Trophoblast cell (in vitro differentiated cells and primary cell): ENCODE data around the gene IFITM10.

ENCODE experiments used
- DNase-seq, 2 donors: peaks; one replicate each; pipeline ENCODE4 v3.0.0-alpha.2; 2016
- H2AFZ ChIP-seq: 2 replicates; pipeline ENCODE4 v1.6.1; 2013; ENCODE audit warnings: low read length, moderate library complexity, mild to moderate bottlenecking; ENCODE audit not compliant: insufficient read depth, poor library complexity
- H2AK5ac ChIP-seq: 2 replicates; pipeline ENCODE4 v1.6.1; 2013; ENCODE audit warnings: mild to moderate bottlenecking, low read length
- H2BK120ac ChIP-seq: 2 replicates; pipeline ENCODE4 v1.6.1; 2013; ENCODE audit warnings: low read length, mild to moderate bottlenecking, moderate library complexity; ENCODE audit not compliant: insufficient read depth, poor library complexity
- H2BK12ac ChIP-seq: 2 replicates; pipeline ENCODE4 v1.6.1; 2013; ENCODE audit warnings: mild to moderate bottlenecking, low read length, moderate library complexity
- H2BK5ac ChIP-seq: 2 replicates; pipeline ENCODE4 v1.6.1; 2013; ENCODE audit warnings: low read length, low read depth, moderate library complexity, mild to moderate bottlenecking; ENCODE audit not compliant: poor library complexity
- H3K14ac ChIP-seq: 2 replicates; pipeline ENCODE4 v1.6.1; 2013; ENCODE audit warnings: mild to moderate bottlenecking, low read length
- H3K18ac ChIP-seq: 2 replicates; pipeline ENCODE4 v1.6.1; 2013; ENCODE audit warnings: mild to moderate bottlenecking, low read length
- H3K23ac ChIP-seq: 2 replicates; pipeline ENCODE4 v1.6.1; 2013; ENCODE audit warnings: low read length
- H3K27ac ChIP-seq: 2 replicates; pipeline ENCODE4 v1.5.1; 2013; ENCODE audit warnings: low read depth, mild to moderate bottlenecking, inconsistent platforms, low read length, moderate library complexity
- H3K27me3 ChIP-seq: 2 replicates; pipeline ENCODE4 v1.6.1; 2013; ENCODE audit warnings: inconsistent platforms, mild to moderate bottlenecking, low read length, moderate library complexity; ENCODE audit not compliant: insufficient read depth
- H3K36me3 ChIP-seq, 2 experiments: 1 replicate in 1 of 2; 2 replicates in 1 of 2; pipeline ENCODE4 v1.6.1; 2013; ENCODE audit warnings: low read length in 2 of 2, mild to moderate bottlenecking in 2 of 2, moderate library complexity in 1 of 2; ENCODE audit not compliant: insufficient read depth in 2 of 2, control insufficient read depth in 1 of 2
- H3K4ac ChIP-seq: 2 replicates; pipeline ENCODE4 v1.6.1; 2013; ENCODE audit warnings: low read depth, mild to moderate bottlenecking, low read length, moderate library complexity
- H3K4me1 ChIP-seq, 2 experiments: 1 replicate in 1 of 2; 2 replicates in 1 of 2; pipeline ENCODE4 v1.6.1; 2013; ENCODE audit warnings: low read length in 2 of 2, mild to moderate bottlenecking in 2 of 2, moderate library complexity in 1 of 2; ENCODE audit not compliant: insufficient read depth in 2 of 2, control insufficient read depth in 1 of 2
- H3K4me2 ChIP-seq: 2 replicates; pipeline ENCODE4 v1.6.1; 2013; ENCODE audit warnings: inconsistent platforms, mild to moderate bottlenecking, low read length, moderate library complexity
- H3K4me3 ChIP-seq: 2 replicates; pipeline ENCODE4 v1.5.1; 2013; ENCODE audit warnings: mild to moderate bottlenecking, low read depth, low read length, inconsistent platforms
- H3K79me1 ChIP-seq: one replicate; pipeline ENCODE4 v1.6.1; 2013; ENCODE audit warnings: low read length
- H3K79me2 ChIP-seq: 2 replicates; pipeline ENCODE4 v1.6.1; 2013; ENCODE audit warnings: low read length, mild to moderate bottlenecking; ENCODE audit not compliant: control insufficient read depth, insufficient read depth, poor library complexity
- H3K9ac ChIP-seq: 2 replicates; pipeline ENCODE4 v1.6.1; 2013; ENCODE audit warnings: mild to moderate bottlenecking, low read length
- H3K9me3 ChIP-seq: 2 replicates; pipeline ENCODE4 v1.6.1; 2013; ENCODE audit warnings: low read depth, mild to moderate bottlenecking, control low read depth, inconsistent platforms, low read length; ENCODE audit not compliant: insufficient read depth
- H4K12ac ChIP-seq: 2 replicates; pipeline ENCODE4 v1.6.1; 2013; ENCODE audit warnings: low read depth, mild to moderate bottlenecking, low read length, moderate library complexity
- H4K8ac ChIP-seq: 2 replicates; pipeline ENCODE4 v1.6.1; 2013; ENCODE audit warnings: low read depth, mild to moderate bottlenecking, low read length, moderate library complexity
- H4K91ac ChIP-seq: one replicate; pipeline ENCODE4 v1.6.1; 2013; ENCODE audit warnings: low read depth, mild to moderate bottlenecking, low read length, moderate library complexity
- WGBS: extraction: QIAGEN DNeasy Blood & Tissue Kit; methylation state at CpG from one replicate; pipeline ENCODE4 v1.1.7; 2013; ENCODE audit warnings: missing lambda C conversion rate; ENCODE audit not compliant: insufficient read length, insufficient coverage; ENCODE audit errors: extremely low coverage; 5-methylcytosine and 5-hydroxymethylcytosine counted together

IFITM10 gene

GRCh38 chr11:1778141-1778911, 27.9 kb upstream of the IFITM10 start:
- H3K27me3 ChIP-seq: no peaks in the 10 kb centered on the region
- no peak overlapping the region for H3K18ac ChIP-seq

DNA sequence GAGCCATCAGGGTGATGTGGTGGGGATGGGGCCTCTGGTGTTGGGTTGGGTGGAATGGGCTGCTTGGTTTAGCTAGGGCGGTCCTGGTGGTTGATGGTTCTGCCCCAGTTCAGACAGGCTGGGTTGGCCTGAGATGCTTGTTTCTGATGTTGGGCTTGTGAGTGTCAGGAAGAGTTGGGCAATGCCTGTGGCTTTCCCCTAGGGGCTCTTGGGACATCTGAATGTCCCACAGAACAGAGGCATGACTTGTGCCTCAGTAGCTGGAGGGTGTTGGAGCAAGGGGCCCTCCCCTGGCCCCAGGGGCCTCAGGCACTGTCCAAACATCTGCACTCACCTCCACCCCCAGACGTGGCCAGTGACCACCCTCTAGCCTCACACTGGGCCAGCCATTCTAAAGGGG, 27.3 kb upstream of the IFITM10 start:
- peak in 1 of 2 donors; percentile 24 for DNase-seq
- Histone ChIP-seq H2BK5ac (no peak overlapping the region), H3K4ac (no peak overlapping the region), H3K4me1 (no peaks in the 10 kb centered on the region), H3K79me2 (no peaks in the 10 kb centered on the region), H3K79me1 (no peaks in the 10 kb centered on the region), H2AFZ (no peak overlapping the region), H3K14ac (no peak overlapping the region), H3K27ac (no peak overlapping the region), H2BK12ac (no peak overlapping the region), H3K9ac (no peak overlapping the region), H2BK120ac (no peak overlapping the region), H2AK5ac (no peak overlapping the region), H4K8ac (no peak overlapping the region), H4K12ac (no peak overlapping the region), H3K36me3 (no peaks in the 10 kb centered on the region), H3K23ac (no peak overlapping the region), H3K18ac (no peak overlapping the region), H3K4me2 (no peak overlapping the region), H3K4me3 (no peak overlapping the region), H4K91ac (no peak overlapping the region), H3K27me3 (no peaks in the 10 kb centered on the region), H3K9me3 (peaks cover 11% of the 10 kb centered on the region)
- no CpG with 5 or more reads among the region's 2 CpGs for WGBS

More at GRCh38 chr11:1778141-1778911, 27.9 kb upstream of the IFITM10 start:
- Histone ChIP-seq H3K4me2 (no peak overlapping the region), H3K79me2 (no peaks in the 10 kb centered on the region), H3K23ac (no peak overlapping the region), H2BK12ac (no peak overlapping the region), H3K4ac (no peak overlapping the region), H3K9ac (no peak overlapping the region), H3K4me1 (no peaks in the 10 kb centered on the region), H3K36me3 (no peaks in the 10 kb centered on the region), H3K14ac (no peak overlapping the region), H2AK5ac (no peak overlapping the region), H2BK5ac (no peak overlapping the region), H4K8ac (no peak overlapping the region), H4K91ac (no peak overlapping the region), H3K9me3 (peaks cover 13% of the 10 kb centered on the region), H3K79me1 (no peaks in the 10 kb centered on the region), H3K4me3 (no peak overlapping the region), H2BK120ac (no peak overlapping the region), H2AFZ (no peak overlapping the region), H3K27ac (no peak overlapping the region), H4K12ac (no peak overlapping the region)
- no CpG with 5 or more reads among the region's 14 CpGs for WGBS
- no peak for DNase-seq

DNA sequence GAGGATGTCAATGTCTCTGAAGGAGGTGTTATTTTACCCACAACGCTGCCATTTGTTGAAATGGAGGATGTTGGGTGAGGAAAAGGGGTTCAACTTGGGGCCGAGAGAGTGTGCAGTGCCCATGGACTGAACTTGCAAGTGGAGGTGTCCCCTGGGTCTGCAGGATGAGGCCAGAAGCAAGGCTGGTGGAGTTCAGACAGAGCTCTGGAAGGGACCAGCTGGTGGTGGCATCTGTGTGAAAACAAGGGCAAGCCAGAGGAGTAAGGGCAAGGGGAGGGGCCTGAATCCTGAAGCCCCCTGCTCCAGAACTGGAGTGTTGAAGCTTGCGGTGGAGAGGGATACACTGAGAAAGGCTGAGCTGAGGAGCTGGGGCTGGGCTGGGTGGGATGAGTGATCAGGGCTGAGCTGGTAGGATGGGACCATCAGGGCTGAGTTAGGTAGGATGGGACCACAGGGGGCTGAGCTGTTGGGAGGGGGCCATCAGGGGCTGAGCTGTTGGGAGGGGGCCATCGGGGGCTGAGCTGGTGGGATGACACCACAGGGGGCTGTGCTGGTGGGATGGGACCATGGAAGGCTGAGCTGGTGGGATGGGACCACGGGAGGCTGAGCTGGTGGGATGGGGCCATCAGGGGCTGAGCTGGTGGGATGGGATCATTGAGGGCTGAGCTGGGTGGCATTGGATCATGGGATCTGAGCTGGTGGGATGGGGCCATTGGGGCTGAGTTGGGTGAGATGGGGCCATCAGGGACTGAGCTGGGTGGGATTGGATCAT, 26.7 kb upstream of the IFITM10 start:
- Histone ChIP-seq H3K36me3 (no peaks in the 10 kb centered on the region), H3K18ac (no peak overlapping the region), H2BK5ac (no peak overlapping the region), H3K14ac (no peak overlapping the region), H3K9ac (no peak overlapping the region), H4K91ac (no peak overlapping the region), H3K4ac (no peak overlapping the region), H3K4me3 (no peak overlapping the region), H3K27ac (no peak overlapping the region), H3K4me2 (no peak overlapping the region), H2BK12ac (no peak overlapping the region), H4K8ac (no peak overlapping the region), H2AK5ac (no peak overlapping the region), H4K12ac (no peak overlapping the region), H3K79me1 (peaks cover 2% of the 10 kb centered on the region), H3K23ac (no peak overlapping the region), H2BK120ac (no peak overlapping the region), H3K27me3 (no peaks in the 10 kb centered on the region), H2AFZ (no peak overlapping the region), H3K9me3 (peaks cover 11% of the 10 kb centered on the region), H3K4me1 (peaks cover 0 to 2% of the 10 kb centered on the region in 2 experiments), H3K79me2 (no peaks in the 10 kb centered on the region)
- WGBS: no CpG with 5 or more reads among the region's 5 CpGs
- DNase-seq: no peak

GRCh38 chr11:1776331-1776851, 26.0 kb upstream of the IFITM10 start:
- H3K23ac ChIP-seq: no peak overlapping the region
- no CpG with 5 or more reads among the region's 11 CpGs for WGBS
- no peaks in the 10 kb centered on the region for H3K27me3 ChIP-seq
- no peaks in the 10 kb centered on the region for H3K36me3 ChIP-seq
- H3K4me3 ChIP-seq: no peak overlapping the region
- no peak overlapping the region for H3K4me2 ChIP-seq
- H3K18ac ChIP-seq: no peak overlapping the region
- DNase-seq: no peak
- H2AK5ac ChIP-seq: no peak overlapping the region
- H3K4me1 ChIP-seq: peaks cover 0 to 2% of the 10 kb centered on the region in 2 experiments
- H4K8ac ChIP-seq: no peak overlapping the region
- no peak overlapping the region for H2BK5ac ChIP-seq
- H4K12ac ChIP-seq: no peak overlapping the region
- no peaks in the 10 kb centered on the region for H3K79me2 ChIP-seq
- no peak overlapping the region for H3K14ac ChIP-seq
- H3K4ac ChIP-seq: no peak overlapping the region
- peaks cover 11% of the 10 kb centered on the region for H3K9me3 ChIP-seq
- no peak overlapping the region for H2BK12ac ChIP-seq
- H2BK120ac ChIP-seq: no peak overlapping the region
- peaks cover 2% of the 10 kb centered on the region for H3K79me1 ChIP-seq
- H2AFZ ChIP-seq: no peak overlapping the region
- H3K27ac ChIP-seq: no peak overlapping the region
- no peak overlapping the region for H3K9ac ChIP-seq
- H4K91ac ChIP-seq: no peak overlapping the region
